Measurements from ENCODE around the gene MEIS2.

The MEIS2 gene

DNA sequence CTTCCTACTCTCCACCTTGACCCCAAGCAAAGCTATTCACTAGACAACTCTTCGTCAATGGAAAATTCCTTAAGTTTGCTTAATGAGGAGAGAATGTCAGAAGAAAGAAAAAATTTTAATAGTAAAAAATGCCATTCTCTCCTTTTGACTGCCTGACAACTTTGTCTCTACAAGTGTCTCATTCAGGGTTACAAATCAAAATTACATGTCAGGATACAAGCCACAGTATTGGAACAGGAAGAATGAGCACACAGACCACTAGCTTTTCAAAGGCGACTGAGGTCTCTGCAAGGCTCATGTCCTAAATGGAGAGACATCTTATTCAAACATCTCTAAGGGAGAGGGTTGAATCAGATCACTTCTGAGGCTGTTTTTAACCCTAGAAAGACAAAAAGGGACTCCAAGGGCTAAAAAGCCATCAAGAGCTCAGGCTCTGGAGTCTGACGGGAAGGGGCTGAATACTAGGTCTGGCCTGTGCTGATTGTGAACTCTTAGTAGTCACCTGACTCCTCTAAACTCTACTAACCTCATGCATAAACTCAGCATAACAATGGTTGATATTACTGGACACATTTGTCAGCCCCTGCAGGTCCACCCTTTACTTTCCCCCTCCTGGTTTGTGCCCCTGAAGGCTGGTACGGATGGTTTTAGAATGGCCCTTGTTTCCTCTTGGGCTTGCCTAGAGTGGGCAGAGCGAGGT is 12.8 kb upstream of the MEIS2 start:
- no peak for DNase-seq (ENCODE audit: low read depth in 3 of 3)

DNA sequence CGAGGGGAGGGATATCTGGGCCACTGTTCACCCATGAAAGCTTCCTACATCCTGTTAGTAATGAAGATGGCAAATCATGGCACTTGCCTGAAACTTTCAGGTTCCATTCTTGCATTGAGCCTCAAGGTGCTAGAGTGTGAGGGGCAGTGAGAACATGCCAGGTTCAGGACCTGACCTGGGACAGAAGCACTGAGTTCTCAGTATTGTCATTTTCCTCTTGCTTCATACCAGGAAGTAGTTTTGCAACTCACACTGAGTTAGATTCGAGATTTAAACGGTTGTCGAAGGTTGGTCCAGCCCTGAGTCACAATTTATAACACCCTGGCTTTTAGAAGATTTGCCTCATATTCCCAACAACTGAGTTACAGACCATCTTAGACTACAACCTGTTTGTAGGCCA is 11.8 kb upstream of the MEIS2 start:
- DNase-seq (ENCODE audit: low read depth in 3 of 3) = no peak

DNA sequence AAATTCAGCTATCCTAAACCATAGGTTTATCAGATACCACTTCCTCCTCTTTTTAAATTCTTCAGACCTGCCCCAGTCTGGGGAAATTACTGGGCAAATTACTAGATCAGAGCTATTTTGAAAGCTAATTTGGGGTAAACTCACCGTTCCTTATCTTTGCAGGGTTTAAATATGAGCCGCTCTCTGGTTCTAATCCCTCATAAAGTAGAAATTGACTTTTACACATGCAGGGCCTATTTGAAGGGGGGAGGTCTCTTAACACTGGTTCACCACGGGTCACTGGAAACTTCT is 11.0 kb upstream of the MEIS2 start:
- DNase-seq (ENCODE audit: low read depth in 3 of 3) = no peak

GRCh38 chr15:37109872-37110572 is 9.7 kb upstream of the MEIS2 start:
- no peak for DNase-seq (ENCODE audit: low read depth in 3 of 3)

GRCh38 chr15:37109168-37109871 is 9.0 kb upstream of the MEIS2 start:
- DNase-seq (ENCODE audit: low read depth in 3 of 3) = no peak

DNA sequence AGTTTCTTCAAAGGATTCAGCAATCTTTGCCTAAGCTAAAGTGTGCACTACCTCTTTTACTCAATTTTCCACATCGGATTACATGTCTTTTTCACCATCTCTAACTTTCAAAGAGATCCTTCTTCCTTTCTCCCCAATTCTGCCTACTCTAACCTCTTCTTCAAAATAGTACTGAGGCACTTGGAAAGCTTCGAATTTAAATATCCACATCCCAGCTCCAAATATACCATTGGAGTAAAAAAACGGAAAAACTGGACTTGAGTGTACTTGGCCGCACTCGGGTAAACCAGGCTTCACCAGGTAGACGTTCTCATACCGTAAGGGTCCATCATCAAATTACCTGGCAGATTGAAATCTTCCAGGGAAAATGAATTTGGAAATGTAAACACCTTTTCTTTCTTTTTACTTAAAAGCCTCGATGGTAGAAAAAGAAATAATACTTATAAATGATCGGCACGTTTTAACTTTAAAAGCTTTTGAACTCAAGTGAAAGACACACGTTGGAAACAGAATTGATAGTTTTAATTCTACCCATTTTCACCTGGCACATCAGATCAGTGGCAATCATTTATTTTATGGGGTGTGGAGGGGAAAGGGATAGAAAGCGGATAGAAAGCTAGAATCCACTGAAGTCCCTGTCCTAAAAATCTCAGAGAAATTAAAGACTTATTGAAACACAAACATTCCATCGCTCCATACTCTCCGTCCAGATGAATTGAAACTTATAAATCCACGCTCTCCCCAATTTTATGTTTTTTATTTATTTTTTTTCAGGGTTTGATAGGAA is 8.2 kb upstream of the MEIS2 start:
- DNase-seq (ENCODE audit: low read depth in 3 of 3) = no peak

GRCh38 chr15:37107744-37108380 is 7.5 kb upstream of the MEIS2 start:
- no peak for DNase-seq (ENCODE audit: low read depth in 3 of 3)

DNA sequence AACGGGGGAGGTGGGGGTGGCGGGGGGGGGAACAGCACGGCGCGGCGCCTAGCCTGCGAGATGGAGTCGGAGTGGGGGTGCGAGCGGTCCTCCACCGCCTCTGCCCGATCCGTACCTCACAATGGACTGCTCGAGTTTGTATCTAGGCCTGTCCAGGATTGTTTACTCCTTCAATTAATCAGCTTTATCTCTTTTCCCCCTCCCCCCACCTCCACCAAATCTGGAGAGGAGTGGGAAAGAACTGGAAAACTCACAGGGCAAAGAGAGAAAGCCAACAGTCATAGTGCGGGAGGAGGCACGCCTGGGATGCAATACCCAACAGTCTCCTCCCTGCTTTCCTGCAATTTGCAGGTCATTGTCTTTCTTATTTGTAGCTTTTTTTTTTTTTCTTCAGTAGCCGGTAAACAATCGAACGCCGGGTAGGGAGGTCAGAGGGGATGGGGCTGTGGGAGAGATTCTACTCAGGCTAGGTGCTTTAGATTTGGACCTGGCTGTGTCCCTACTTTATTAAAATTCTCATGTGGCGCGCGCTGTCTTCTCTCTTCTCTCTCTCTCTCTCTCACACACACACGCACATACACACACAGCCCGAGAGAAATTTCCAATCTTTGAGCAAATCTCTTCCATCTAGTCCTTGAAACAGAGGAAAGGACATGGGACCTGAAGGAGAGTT is 6.9 kb upstream of the MEIS2 start:
- DNase-seq (ENCODE audit: low read depth in 3 of 3) = no peak

- no peak for DNase-seq (ENCODE audit: low read depth in 3 of 3)
Observed at GRCh38 chr15:37106490-37107001, 6.2 kb upstream of the MEIS2 start.

GRCh38 chr15:37105889-37106288 is 5.5 kb upstream of the MEIS2 start:
- no peak for DNase-seq (ENCODE audit: low read depth in 3 of 3)

DNA sequence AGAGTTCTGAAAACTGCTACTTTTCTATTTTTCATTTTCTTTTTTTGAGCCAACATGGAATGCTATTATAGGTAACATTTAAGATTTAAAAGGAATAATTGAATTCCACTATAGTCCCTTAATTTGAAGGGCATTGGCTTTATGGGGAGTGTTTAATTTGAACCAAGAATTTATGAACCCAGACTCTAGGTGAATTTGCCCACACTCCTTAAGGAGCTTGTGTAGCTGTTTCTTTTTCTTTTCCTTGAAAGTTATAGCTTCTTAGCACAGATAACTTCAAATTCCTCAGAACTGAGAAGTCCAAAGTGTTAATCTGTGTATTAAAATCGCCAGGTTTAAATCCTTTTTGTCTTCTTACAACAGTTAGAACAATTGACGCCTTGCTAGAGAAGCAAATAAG is 4.7 kb upstream of the MEIS2 start:
- no peak for DNase-seq (ENCODE audit: low read depth in 3 of 3)

DNA sequence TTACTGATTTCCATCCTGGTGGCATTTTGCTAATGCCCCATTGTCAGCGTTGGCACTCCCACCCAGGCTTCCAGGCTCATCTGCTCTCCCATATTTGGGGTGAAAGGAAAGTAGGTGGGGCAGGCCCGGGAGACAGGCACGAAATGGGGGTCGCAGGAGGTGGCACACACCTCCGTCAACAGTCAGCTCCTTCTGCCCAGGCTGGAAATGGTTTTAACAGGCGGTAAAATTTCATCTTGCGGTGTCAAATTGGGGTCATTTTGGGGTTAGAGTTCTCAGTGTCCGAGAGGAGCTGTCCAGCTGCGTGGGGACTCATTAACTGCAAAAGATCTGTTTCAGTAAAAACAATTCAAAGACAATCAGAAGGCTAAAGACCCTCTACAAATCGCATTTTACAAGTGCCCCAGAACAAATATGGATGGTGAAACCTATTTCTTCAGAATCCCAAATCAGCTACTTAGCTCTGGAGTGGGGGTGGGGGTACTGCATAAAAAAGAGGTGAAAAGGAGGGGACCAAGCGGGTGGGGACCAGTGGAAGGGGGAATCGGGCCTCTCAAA is 4.2 kb upstream of the MEIS2 start:
- DNase-seq (ENCODE audit: low read depth in 3 of 3) = no peak

GRCh38 chr15:37103475-37104423 is 3.4 kb upstream of the MEIS2 start:
- no peak for DNase-seq (ENCODE audit: low read depth in 3 of 3)

- no peak for DNase-seq (ENCODE audit: low read depth in 3 of 3)
Observed at GRCh38 chr15:37103163-37103435, 2.8 kb upstream of the MEIS2 start.

DNA sequence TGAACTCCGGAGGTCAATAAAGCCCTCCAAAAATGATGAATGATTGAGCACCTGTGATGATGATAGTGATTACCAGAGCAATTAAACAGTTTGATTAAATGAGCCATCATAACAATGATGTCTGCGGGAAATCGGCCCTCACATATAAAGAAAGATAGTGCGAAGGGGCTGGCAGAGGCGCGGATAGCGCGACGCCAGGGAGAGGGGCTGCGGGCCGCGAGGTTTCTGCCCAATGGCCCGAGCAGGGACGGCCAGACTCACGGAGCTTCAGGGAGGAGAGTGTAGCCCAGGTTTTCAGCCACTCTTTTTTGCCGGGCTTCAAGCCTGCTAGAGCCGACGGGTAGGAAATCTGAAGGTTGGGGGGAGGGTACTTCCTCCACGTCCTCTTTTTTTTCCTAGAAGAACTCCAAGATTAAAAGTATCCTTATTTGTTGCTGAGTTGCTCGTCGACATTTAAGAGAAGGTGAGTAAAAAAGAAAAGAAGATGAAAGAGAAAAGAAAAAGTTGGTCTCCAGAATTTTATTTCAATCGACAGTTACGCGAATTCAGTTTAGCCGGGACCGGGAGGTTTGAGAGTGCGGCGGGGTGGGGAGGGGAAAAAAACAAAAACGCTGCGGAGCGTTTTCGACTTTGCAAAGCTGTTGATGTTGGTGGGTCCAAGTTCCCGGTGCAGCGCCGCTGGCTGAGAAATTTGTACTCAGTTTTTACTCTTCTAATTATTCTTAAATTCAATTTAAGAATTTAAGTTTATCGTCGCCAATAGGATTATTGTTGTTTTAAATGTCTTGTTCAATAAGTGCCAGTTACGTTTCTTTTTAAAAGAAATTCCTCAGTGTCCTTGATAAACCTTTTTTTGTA is 2.2 kb upstream of the MEIS2 start:
- no peak for DNase-seq (ENCODE audit: low read depth in 3 of 3)

DNA sequence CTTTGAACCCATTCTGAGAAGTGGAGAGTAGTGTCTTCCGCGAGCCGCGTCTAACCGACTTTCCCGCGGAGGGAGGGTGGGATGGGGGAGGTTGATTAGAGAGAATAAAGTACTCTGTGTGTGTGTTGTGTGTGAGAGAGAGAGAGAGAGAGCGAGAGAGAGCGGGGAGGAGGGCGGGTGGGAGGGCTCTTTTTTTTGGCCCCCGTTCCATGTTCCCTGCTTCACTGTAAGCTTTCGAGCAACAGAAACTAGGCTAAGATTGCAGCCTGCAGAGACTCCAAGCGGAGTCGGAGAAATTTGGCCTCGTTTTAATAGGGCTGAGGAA is 1.6 kb upstream of the MEIS2 start:
- DNase-seq (ENCODE audit: low read depth in 3 of 3) = no peak

DNA sequence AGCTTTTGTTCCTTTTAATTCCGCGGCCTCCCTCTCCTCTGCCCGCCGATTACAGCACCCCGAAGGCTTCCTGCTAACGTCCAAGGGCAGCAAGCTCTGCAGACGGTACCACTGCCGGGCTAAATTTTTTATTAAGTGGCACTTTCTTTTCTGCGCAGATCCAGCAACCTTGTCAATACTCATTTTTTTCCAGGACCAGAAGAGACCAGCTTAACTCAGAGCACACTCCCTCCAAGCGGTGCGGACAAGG is 542 bp upstream of the MEIS2 start:
- no peak for DNase-seq (ENCODE audit: low read depth in 3 of 3)

- no peak for DNase-seq (ENCODE audit: low read depth in 3 of 3)
Observed at GRCh38 chr15:37099319-37100108, 835 bp downstream of the MEIS2 start.
